ENCODE results near the gene KIF5C. TPM values are rescaled to one million over a fixed set of nuclear protein-coding genes. Genes with fewer than 3 reads are reported as not detected.

Gene KIF5C
- total RNA-seq, 2 experiments from 2014 or later: 13.3 to 14.2 TPM

DNA sequence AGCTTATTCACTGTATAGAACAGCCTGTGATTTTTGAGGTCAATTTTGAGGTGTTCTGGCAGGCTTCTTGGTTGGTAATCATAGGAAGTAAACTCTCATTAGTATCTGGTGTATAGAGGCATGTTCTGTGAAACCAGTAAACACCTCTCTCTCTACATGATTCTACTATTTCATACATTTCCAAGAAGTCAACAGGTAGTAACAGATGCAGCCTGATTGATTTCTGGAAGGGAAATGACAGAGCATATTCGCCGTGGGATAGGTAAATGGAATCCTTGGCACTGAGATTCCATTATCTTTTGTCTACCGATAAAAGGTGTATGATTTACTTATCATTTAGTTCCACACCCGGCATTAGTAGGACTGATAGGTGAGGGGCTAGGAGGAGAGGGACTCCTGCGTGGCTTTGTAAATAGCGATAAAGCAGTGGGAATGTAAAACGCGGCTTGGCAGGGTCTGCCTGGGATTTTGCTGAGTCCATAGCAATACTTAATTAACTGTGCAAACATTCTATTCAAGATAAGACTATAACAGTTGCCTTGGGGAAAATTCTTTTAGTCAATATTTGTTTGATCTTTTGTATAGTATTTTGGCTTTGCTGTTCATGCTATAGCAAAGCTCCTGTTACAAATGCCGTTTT lies 195.8 kb downstream of the KIF5C start:
- ATAC-seq (ENCODE audit: low read depth) (no peak), DNase-seq (no peak)
- peaks cover 6% of the 10 kb centered on the region for H3K27me3 Mint-ChIP-seq
- no peak overlapping the region for H3K27ac Mint-ChIP-seq
- no peak overlapping the region for H3K4me3 Mint-ChIP-seq
- peaks cover 7% of the 10 kb centered on the region for H3K4me1 Mint-ChIP-seq
- POLR2A ChIA-PET: no interaction called here
- H3K36me3 Mint-ChIP-seq: no peaks in the 10 kb centered on the region
- no peaks in the 10 kb centered on the region for H3K9me3 Mint-ChIP-seq

DNA sequence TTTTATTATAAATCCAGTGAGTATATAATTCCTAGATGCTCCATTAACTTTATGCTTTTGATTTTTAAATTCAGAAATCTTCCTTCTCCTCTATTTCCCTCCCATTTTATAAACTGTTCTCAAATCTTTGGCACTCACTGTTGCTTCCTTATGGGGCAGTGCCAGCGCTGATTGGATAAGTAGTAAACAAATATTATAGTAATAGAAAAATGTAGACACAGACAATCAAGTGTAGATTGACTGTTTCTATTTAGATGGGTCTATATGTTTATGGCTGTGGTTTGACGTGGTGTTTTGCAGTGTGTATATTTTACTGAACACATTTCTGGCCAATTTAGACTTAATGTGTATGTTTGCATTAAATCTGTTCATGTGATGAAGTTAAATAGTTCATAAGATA lies 200.1 kb downstream of the KIF5C start:
- no peak overlapping the region for H3K4me3 Mint-ChIP-seq
- H3K36me3 Mint-ChIP-seq: no peaks in the 10 kb centered on the region
- ATAC-seq (ENCODE audit: low read depth) (no peak), DNase-seq (no peak)
- H3K27me3 Mint-ChIP-seq: peaks cover 20% of the 10 kb centered on the region
- H3K9me3 Mint-ChIP-seq: no peaks in the 10 kb centered on the region
- no peak overlapping the region for H3K27ac Mint-ChIP-seq
- H3K4me1 Mint-ChIP-seq: no peaks in the 10 kb centered on the region
- POLR2A ChIA-PET: no interaction called here

- Mint-ChIP-seq H3K27me3 (peaks cover 20% of the 10 kb centered on the region), H3K4me1 (no peaks in the 10 kb centered on the region), H3K27ac (no peak overlapping the region), H3K36me3 (no peaks in the 10 kb centered on the region), H3K4me3 (no peak overlapping the region), H3K9me3 (no peaks in the 10 kb centered on the region)
- ATAC-seq (ENCODE audit: low read depth) (no peak), DNase-seq (no peak)
- POLR2A ChIA-PET: no interaction called here
These were observed 200.8 kb downstream of the KIF5C start for GRCh38 chr2:149075853-149076252.

Other genes with a start within 250 kb of the KIF5C start
- gene EPC2, start 230.5 kb upstream of the KIF5C start, total RNA-seq: 10 to 100 TPM; 39.2 to 45.2 TPM
- not detected for gene LYPD6B, start 163.5 kb downstream of the KIF5C start, total RNA-seq

All from activated naive CD8-positive, alpha-beta T cell treated with anti-CD3 and anti-CD28 coated beads, Interleukin-2, amount 10 ng/mL, durations not matched to agents 7 days and 5 days (primary cell).